ENCODE results near the gene SNAP47. TPM values are rescaled to one million over a fixed set of nuclear protein-coding genes. Genes with fewer than 3 reads are reported as not detected.

The SNAP47 gene
- total RNA-seq, 1 donor = 42.8 TPM

DNA sequence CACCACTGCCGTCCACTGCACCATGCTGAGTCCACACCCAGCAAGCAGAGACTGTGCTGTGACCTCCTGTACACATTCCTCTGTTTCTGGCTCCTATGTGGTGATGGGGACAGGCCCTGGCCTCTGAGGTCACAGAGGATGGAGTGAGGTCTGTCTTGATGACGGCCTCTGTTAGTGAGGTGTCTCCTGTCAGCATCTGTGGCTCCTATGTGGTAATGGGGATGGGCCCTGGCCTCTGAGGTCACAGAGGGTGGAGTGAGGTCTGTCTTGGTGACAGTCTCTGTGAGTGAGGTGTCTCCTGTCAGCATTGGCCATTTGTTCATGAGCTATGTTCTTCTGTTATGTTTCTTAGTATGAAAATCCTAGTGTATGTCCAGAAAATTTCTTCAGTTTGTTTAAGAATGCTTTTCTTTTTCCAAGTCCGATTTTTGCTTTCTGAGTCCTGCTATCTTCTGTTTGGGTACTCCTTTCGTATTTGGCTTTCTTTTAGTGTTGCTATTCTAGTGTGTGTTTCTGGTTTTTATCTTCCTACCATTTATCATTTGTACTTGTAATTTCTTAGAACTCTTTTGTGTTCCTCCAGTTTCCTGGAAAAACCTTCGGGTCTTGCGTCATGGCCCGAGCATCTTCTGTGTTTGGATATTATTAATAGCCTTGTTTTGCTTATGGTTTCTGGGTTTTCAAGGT lies 13.4 kb downstream of the SNAP47 start:
- no peak for DNase-seq (ENCODE audit: low read depth in 2 of 3, low spot score in 2 of 3)

- no peak for DNase-seq (ENCODE audit: low read depth in 2 of 3, low spot score in 2 of 3)
These were observed 14.0 kb downstream of the SNAP47 start for GRCh38 chr1:227749225-227749624.

DNA sequence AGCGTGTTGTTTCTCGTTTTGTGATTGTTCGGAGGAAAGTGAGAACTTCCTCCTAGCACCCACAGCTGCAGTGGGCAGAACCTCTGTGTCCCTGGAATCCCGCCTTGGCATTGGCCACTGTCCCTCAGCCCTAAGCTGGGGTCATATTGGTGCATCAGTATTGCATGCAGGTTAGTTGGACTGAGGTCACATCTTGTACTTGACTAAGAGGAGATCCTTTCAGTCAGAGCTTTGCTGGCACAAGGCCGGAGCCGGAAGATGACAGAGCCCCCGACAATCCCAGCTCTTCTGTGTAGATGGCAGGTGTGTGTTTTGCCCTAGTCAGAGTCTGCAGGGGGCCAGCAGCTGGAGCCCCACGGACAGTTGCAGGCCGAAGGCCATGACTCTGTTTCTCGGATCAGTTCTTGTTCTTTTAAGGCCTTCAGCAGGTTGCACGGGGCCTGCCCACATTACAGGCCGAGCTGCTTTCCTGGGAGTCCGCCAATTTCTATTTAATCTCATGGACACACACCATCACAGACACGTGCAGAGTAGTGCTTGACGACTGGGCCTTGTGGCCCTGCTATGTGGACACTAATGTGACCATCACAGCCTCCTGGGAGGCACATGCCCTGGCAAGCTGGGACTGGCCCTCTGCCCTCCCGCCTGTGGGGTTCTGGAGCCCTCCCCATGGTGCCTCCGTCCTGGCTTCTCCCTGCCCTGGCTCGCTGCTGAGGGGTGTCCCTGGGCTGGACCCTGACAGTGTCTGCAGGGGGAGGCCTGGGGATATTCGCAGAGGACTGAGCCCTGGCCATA lies 14.9 kb downstream of the SNAP47 start:
- DNase-seq (ENCODE audit: low read depth in 2 of 3, low spot score in 2 of 3) = no peak

- DNase-seq (ENCODE audit: low read depth in 2 of 3, low spot score in 2 of 3) = no peak
These were observed 18.9 kb downstream of the SNAP47 start for GRCh38 chr1:227753999-227754711.

- DNase-seq (ENCODE audit: low read depth in 2 of 3, low spot score in 2 of 3) = no peak
These were observed 19.7 kb downstream of the SNAP47 start for GRCh38 chr1:227754958-227755357.

DNA sequence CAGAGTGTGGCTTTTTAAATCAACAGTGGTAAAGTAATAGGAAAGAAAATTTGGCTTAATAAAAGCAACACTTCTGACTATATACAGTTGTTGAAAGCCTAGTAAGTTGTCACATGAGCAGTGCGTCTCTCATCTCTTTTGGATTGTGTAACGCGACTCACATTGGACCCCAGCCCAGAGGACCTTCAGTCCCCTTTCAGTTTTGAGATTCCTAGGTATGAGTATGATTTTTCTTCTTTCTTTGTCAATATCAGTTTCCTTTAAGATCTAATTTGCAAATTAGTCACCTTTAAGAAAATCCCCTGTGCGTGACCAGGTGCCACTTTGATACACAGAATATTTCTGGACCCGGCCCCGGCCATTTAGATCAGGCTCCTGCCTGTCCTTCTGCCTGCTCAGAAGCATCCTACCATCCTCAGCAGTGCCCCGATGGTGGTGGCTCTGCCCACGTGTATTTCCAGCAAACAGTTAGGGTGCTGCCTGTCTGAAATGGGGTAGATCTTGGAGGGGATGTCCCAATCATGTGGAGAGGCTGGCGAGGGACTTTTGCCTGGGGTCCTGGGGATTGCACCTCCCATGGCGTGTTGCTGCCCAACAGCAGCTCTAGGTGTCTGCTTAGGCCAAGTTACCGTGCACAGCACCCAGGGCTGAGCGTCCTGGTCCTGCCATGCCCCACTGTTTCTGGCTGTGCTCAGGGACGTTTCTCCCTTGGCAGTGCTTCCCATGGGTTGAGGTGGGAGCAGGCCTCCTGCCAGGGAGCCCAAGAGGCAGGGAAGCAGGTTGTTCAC lies 21.1 kb downstream of the SNAP47 start:
- DNase-seq (ENCODE audit: low read depth in 2 of 3, low spot score in 2 of 3) = no peak

- DNase-seq (ENCODE audit: low read depth in 2 of 3, low spot score in 2 of 3) = no peak
These were observed 22.5 kb downstream of the SNAP47 start for GRCh38 chr1:227757781-227758180.

DNA sequence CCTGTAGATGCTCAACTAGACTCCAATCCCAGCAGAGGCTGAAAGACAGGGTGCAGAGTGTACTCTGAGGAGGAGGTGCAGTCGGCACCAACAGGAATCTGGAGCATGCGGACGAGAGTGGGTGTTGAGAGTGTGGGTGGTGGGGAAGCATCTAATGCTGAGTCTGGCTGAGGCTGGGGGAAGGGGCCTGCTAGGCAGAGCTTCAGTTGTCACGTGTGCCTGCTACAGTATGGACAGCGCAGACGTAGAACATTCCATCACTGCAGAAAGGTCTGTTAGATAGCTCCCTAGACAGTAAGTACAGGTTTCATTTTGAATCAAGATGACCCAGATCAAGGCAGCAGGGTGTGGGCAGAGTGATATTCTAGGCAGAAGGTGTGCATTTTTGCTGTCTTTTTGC lies 23.1 kb downstream of the SNAP47 start:
- DNase-seq (ENCODE audit: low read depth in 2 of 3, low spot score in 2 of 3) = no peak

DNA sequence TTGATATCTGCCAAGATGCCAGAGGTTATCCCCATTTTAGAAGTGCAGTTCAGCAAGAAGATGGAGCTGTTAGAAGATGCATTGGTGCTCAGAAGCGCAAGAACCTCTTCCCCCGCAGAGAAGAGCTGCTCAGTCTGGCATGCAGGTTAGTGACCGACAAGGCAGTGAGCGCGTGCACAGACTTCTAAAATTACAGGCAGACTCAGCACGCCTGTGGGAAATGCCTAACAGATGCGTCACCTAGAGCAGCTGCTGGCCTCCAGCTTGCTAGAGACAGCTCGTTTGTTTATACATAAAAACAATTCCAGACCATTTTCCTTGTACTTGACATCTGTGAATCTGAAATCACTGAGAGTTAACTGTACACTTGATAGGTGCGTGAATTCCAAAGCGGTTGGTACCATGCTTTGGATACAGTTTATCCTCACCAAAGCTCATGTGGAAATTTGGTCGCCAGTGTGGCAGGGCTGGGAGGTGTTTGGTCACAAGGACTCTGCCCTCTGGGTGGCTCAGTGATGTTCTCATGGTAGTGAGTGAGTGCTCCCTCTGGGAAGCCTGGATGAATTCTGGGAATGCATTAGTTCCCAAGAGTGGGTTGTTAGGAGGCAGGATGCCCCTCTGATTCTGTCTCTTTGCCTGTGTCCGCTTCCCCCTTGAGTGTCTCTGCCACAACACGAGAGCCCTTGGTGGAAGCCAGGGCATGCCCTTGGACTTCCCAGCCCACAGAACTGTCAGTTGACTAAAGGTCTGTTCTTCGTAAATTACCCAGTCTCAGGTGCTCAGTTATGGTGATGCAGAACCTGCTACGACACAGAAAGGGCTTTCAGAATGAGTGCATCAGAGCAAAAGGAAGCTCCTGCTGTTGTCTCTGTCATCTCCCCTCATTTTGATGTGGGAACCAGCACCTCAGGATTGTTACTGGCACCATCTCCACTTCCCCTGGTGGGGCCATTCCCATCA lies 24.4 kb downstream of the SNAP47 start:
- no peak for DNase-seq (ENCODE audit: low read depth in 2 of 3, low spot score in 2 of 3)

GRCh38 chr1:227760377-227760776 lies 25.1 kb downstream of the SNAP47 start:
- DNase-seq (ENCODE audit: low read depth in 2 of 3, low spot score in 2 of 3) = no peak

DNA sequence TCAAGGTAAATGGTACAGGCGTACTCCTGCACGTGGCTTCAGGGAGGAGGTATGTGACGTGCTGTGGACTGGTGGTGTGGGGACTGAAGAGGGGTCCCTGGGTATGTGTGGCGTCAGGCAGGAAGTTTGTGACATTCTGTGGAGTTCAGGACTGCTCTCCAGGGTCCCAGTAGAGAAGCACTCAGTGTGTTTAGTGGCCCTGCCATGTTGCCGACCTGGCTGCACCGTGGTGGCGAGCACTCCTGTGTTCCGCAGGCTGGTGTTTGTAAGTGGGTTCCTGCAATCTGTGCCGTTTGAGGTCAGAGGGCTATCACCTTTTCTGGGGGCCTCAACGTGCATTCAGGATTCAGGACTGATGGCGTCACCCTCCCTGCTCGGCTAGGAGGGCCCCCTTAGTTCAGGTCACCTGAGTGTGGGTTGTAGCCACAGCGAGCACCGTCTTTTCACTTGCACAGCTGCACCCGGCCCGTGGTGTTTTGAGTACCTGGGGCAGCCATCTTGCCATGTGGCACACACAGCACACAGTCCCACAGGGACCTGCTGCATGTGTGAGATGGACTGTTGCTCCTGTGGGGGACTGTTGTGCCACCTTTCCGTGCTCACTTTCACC lies 26.5 kb downstream of the SNAP47 start:
- DNase-seq (ENCODE audit: low read depth in 2 of 3, low spot score in 2 of 3) = no peak

DNA sequence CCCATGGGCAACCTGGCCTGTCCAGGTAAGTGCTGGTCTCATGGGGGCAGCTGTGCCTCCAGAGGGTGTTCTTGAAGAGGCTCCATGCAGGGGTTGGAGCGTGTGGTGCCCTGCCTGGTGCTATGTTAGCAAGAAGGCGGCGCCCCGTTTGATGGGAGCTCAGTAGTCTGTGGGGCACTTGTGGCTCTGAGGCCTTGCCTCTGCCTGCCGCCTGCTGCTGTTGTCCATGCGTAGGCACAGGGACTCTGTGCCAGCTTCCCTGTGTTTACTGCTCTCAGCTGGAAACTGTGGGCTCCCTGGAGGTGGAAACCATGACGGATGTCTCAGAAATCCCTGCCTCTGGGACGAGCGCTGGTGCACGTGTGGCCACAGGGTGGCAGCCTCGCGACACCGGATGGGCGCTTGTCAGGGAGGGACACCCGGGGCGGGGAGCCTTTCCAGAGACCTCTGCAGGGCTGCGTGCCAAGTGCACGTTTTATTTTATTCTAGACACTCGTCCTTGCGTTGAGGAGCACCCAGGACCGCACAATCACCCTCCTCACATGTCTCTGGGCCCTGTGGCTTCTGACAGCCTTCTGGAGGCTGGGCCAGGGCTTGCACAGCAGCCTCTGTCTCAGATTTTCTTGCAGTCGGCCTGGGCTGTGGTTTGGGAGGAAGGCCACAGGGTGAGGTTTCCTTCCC lies 27.1 kb downstream of the SNAP47 start:
- DNase-seq (ENCODE audit: low read depth in 2 of 3, low spot score in 2 of 3) = peak; percentile 67 to 88 (median 85)

GRCh38 chr1:227763246-227764018 lies 28.2 kb downstream of the SNAP47 start:
- DNase-seq (ENCODE audit: low read depth in 2 of 3, low spot score in 2 of 3) = no peak

GRCh38 chr1:227764019-227764391 lies 28.8 kb downstream of the SNAP47 start:
- DNase-seq (ENCODE audit: low read depth in 2 of 3, low spot score in 2 of 3) = no peak

GRCh38 chr1:227765261-227766014 lies 30.2 kb downstream of the SNAP47 start:
- no peak for DNase-seq (ENCODE audit: low read depth in 2 of 3, low spot score in 2 of 3)

DNA sequence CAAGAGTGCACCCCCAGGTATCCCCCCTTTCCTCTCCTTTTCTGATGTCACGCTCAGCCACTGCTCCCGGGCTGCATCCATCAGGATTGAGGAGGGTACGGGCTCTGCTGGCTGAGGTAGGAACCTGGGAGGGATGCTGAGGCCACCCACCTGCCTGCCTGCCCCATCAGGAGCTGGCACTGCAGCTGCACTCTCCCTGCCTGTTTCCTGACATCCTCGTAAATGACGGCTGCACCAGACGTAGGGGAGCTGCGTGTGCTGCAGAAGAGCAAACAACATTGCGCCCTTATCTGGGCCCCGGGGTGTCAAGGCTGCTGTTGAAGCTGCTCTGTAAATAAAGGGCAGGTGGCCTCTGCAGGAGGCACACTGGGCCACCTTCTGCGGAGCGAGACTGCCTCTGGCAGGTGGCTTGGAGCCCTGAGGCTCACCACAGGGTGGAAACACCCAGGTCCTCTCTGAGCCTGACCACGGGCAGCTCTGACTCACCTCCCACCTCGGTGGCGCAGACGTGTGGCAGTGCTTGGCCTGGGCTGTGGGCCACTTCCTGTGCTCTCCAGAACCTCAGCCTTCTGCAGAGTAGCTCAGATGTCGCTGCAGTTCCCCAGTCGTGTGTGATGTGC lies 30.9 kb downstream of the SNAP47 start:
- DNase-seq (ENCODE audit: low read depth in 2 of 3, low spot score in 2 of 3) = peak in 2 of 3 donors; percentile 73 to 87

Measured in hematopoietic multipotent progenitor cell (in vitro differentiated cells).